ENCODE measurements around the gene DDOST.
"Not testable (repeated sequence)": the region's sequence is repeated elsewhere in the genome, so short reads cannot be mapped to it uniquely, and the experiment has no call there.

DDOST gene

DNA sequence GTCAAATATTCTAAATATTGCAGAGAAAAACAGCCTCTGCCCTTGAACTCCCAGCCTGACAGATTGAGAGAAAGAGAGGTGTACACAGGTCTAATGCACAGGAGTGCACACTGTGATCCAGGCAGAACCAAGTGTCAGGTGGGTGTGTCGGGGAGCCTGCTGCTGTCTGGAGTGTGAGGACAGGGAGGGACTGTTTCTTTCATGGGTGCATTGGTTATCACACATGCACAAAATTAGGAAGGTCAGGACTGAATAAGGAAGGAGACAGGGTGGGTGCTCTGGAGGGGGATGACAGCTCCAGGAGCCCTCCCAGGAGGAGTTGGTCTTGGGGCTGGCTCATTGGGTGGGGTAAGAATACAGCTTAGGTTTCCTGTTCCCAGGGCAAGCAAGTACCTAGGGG lies 41.2 kb downstream of the DDOST start:
- no peak for DNase-seq

DNA sequence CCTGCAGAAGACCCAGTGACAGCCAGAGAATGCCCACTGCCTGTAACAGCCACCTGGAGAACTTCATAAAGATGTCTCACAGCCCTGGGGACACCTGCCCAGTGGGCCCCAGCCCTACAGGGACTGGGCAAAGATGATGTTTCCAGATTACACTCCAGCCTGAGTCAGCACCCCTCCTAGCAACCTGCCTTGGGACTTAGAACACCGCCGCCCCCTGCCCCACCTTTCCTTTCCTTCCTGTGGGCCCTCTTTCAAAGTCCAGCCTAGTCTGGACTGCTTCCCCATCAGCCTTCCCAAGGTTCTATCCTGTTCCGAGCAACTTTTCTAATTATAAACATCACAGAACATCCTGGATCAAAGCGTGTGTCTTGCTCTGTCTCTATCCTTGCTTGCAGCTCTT lies 42.6 kb downstream of the DDOST start:
- no peak for DNase-seq

DNA sequence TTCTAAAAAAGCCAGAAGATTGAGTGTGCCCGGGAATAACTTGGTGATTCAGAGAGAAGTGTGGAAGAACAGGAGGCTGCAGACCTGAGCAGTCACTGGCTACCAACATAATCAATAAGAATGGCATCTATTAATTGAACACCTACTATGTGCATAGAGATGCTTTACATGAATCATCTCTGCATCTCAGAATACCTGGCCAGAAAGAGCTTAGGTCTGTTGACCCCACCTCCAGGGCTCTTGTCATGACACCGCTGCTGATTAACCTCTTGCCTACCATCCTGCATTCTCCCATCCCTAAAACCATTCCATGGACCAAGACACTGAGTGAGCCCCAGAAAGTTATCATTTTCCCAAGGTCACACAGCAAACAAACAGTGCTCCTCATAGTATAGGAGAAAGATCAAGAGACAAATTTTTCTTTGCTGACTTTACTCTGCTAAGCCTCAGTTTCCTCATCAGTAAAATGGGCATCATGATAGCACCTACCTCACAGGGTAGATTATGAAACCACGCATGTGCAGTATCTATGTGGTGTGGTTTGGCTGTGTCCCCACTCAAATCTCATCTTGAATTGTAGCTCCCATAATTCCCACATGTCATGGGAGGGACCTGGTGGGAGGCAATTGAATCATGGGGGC lies 44.2 kb downstream of the DDOST start:
- no peak for DNase-seq

DNA sequence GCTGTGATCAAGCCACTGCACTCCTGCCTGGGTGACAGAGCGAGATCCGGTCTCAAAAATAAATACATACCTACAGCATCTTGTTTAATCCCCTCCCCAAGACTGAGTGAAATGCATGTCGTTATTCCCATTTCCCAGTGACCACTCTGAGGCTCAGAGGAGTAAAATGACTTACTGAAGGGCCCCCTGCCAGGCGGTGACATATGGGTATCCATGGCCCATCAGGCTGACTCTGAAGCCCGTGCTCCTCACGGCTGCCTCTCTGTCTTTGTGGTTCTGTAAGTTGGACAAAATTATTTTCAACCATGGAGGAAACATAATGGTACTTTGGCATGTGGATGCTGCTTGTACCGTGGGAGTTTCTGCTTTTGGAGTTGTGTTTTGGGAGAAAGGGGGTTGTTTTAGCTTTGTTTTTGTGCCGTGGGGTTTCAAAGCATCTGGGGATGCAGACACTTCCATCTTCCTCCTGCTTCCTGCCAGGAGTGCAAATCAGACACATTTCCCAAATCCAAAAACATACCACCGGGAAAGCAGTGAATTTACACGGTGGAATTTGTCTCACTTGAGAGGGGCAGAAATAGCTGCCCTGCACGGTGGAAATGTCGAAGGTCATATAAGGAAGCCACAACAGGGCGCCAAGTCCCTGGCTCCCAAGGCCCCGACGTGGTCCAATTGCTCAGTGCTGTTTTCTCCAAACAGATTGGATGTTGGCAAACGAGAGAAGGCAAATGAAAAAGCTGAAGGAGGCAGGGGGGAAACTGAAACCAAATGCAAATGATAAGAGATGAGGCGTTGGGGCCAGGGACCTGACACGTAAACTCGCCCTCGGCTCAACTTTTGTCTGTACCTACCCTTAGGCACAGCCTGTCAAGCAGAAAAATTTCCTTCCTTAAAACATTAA lies 45.0 kb downstream of the DDOST start:
- DNase-seq: no peak

DNA sequence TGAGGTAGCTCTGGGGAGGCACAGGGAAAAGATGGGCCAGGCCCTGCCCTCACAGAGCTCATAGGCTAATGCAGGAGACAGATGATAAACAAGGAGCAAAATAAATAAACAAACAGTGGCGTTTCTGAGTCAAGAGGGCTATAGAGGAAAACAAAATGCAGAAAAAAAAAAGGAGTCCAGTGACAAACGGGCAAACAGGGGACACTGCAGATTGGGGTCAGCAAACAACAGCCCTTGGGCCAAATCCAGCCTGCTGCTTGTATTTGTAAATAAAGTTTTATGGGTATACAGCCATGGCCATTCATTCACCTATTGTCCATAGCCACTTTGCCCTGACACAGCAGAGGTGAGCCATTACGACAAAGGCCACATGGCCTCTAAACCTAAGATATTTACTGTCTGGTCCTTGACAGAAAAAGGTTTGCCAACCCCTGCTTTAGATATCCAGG lies 47.0 kb downstream of the DDOST start:
- no peak for DNase-seq

DNA sequence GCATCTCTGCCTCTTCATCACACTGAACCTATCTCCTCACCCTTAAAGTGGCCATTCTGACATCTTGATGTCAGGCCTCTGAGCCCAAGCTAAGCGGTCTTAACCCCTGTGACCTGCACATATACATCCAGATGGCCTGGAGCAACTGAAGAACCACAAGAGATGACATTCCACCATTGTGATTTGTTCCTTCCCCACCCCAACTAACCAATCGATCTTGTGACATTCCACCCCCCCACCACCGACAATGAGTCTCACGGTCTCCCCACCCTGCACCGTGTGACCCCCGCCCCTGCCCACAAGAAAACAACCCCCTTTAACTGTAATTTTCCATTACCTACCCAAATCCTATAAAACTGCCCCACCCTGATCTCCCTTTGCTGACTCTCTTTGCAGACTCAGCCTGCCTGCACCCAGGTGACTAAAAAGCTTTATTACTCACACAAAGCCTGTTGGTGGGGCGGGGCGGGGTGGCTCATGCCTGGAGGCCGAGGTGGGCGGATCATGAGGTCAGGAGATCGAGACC lies 48.9 kb downstream of the DDOST start:
- no peak for DNase-seq

DNA sequence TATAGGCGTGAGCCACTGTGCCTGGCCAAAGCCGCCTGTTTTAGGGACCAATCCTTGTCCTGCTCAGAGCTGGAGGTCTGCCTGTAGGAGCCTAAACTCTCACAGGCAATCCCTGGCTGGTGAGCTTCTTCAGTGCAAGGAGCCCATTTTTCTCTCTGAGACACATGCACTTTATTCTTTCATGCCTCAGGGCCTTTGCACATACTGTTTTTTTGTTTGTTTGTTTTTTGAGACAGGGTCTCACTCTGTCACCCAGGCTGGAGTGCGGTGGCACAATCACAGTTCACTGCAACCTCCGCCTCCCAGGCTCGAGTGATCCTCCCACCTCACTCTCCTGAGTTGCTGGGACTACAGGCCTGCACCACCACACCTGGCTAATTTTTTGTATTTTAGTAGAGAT lies 49.5 kb downstream of the DDOST start:
- DNase-seq: no peak

DNA sequence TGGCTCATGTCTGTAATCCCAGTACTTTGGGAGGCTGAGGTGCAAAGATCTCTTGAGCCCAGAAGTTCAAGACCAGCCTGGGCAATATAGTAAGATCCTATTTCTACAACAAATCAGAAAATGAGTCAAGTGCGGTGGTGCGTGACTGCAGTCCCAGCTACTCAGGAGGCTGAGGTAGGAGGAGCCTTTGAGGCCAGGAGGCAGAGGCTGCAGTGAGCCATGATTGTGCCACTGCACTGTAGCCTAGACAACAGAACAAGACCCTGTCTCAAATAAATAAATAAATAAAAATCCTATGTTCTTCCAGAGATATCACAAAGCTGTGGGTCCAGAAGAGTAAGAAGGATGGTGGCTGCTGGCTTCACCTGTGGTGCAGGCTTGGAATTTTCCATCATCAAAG lies 50.2 kb downstream of the DDOST start:
- DNase-seq: no peak

DNA sequence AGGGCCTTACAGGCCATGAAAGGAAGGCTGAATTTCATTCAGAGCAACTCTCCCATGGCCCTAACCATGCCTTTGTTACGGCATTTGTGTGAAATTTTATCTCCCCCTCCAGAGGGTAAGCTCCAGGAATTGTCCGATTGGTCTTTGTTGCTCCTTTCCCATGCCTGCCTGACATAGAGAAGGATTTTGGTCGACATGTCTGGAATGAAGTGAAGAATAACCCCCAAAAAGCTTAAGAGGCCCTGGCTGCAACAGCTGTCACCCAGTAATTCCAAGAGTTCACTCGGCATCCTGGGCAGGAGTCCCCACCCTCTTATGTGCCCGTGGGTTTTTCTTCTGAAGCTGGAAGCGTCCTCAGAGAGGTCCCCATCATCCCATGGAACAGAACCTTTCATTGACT lies 51.6 kb downstream of the DDOST start:
- no peak for DNase-seq

DNA sequence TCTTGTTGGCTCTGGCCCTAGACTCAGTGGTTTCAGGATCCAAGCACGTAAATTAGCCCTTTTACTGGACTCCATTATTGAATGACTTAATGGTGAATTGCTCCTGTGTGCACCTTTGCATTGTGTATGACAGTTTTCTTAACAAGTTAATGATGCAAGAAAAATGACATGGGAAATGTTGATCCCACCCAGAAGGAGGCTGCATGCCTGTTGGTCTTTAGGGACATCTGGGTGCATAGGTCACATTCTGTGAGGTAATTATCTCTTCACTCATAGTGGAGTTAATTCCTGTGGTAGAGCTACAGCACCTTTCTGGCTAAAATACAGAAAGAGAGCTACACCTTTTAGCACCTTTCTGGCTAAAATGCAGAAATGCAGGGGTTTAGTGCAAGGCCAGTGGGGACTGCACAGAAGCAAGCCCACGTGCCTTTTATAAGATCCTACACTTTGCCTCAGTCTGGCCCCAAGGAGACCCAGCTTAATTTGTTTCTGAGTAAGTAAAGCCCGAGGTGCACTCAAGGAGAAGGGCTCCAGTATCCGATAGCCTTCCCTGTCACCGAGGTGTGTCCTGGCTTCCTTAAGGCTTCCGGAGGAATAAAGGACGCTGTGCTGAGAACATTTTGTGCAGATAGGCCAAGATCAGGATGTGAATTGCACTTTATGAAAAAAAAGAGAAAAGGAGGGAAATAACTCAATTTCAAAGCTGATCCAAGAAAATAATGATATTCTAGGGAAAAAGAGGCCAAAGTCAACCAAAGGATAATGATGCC lies 54.2 kb downstream of the DDOST start:
- DNase-seq: not testable (repeated sequence)

DNA sequence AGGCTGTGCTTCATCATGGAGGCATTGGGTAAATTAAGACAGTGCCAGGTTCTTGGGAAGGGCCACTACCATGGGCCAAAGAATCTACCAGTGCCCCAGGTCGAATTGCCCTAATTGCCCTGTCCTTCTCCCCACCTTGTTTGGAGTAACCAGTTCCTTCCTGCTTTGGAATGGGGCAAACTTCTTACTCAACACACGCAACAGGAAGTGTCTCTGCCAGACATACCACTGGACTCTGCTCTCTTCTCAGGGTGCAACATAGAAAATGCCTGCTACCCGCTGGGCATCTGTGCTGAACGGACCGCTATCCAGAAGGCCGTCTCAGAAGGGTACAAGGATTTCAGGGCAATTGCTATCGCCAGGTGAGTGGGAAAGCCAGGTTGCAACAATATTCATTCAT lies 56.5 kb downstream of the DDOST start:
- no peak for DNase-seq

DNA sequence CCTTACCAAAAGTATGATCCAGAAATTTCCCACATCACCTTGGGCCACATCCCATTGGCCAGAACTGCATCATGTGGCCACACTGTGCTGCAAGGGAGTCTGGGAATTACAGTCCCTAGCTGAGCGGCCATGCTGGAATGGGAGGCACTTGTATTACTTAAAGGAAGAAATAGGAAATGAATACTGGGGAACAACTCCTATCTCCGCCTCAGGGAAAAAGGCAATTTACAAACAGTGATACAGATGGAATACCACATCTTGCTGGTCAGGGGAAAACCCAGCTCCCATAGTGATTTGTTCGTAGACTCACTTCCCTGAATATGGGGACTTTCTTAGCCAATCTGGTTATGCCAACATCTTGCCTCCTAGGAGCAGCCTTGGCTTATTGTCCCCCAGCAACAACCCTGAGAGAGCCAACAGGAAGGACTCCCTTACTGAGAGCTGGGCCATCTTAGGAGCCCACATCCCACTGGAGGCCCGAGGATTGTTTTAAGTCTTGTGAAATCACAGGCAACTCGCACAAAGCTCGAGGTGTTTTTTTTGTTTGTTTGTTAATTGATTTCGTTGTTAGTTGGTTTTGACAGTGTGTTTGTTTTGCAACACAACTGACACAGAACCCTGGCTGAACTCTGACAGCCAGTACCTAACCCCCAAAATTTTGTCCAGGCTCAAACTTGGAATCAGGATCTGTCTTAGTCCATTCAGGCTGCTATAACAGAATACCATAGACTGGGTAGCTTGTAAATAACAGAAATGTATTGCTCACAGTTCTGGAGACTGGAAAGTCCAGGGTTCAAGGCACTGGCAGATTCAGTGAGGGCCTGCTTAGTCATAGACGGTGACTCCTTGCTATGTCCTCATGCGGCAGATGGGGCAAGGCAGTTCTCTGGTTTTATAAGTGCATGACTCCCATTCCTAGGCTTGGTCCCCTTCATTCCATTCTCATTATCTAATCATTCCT lies 57.4 kb downstream of the DDOST start:
- DNase-seq: no peak

DNA sequence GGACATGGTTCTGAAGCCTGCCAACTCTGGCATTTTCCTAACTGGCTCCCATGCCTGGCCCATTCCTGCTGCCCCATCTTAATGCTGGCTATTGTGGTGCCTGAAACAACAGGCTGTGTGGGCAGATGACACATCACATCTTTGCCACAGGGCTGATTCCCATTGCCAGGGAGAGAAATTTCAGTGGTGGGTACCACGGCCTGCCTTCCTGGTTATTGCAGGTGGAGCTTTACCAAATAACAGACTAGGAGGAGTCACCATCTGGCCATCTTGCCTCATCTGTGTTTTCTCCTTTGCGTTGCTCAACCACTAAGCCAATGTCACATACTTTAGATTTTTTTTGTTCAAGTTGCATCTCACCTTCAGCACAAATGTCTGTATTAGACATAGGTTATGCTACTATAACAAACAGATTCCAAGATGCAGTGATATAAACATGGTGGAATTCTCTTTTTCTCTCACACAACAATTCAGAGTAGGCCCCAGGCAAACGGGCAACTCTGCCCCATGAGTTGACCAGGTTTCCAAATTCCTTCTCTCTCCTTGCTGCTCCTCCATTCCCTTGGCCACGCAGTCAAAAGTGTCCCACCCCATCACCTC lies 58.2 kb downstream of the DDOST start:
- DNase-seq: no peak
